Esophagus muscularis mucosa (tissue), 4 donors: ENCODE data around the gene INSYN2B.

Experiments used
- EP300 ChIP-seq: sonication (generic); formaldehyde crosslinking; IDR thresholded peaks from one replicate; pipeline ENCODE4 v1.6.1; 2017; ENCODE audit warnings: antibody characterized with exemption
- POLR2A ChIP-seq: fragments of 450-650 bp; IDR thresholded peaks from one replicate; pipeline ENCODE4 v1.6.1; 2017; ENCODE audit warnings: antibody characterized with exemption, moderate library complexity, mild to moderate bottlenecking, low read depth
- POLR2AphosphoS5 ChIP-seq, 2 donors: sonication (generic); formaldehyde crosslinking; IDR thresholded peaks; one replicate each; pipeline ENCODE4 v1.6.1; 2017; ENCODE audit warnings: antibody characterized with exemption in 2 of 2
- TF ChIP-seq, protein P1 (sequence below), 3 experiments: fragments of 200-600 bp in 2 of 3; fragments of 450-650 bp in 1 of 3; sonication (generic) in 2 of 3; IDR thresholded peaks; one replicate each; pipeline ENCODE4 v1.5.1; 2017 to 2019; ENCODE audit warnings: antibody characterized with exemption in 3 of 3, mild to moderate bottlenecking in 2 of 3, moderate library complexity in 1 of 3

DNA sequence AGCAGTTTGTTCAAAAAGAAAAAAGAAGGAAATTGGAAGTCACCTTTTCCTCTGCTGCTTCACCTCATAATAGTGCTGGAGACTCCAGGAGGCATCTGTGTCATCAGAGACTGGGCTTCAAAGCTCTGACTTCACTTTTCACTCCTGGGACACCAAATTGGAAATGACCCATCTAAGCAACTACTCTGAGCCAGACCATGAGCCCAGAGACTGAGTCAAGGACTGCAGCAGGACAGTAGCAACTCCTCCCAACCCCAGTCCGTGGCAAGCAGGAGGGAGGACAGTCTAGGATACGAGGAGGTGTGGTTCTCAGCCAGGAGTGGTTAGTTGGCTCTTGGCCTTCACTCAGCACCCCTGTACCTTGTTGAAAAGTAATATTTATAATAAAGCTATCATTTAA lies 131.5 kb downstream of the INSYN2B start:
- TF ChIP-seq POLR2A = no peak
- no peak for TF ChIP-seq POLR2AphosphoS5 (IDR thresholded peaks at IDR 0.05)
- TF ChIP-seq, protein P1, sequence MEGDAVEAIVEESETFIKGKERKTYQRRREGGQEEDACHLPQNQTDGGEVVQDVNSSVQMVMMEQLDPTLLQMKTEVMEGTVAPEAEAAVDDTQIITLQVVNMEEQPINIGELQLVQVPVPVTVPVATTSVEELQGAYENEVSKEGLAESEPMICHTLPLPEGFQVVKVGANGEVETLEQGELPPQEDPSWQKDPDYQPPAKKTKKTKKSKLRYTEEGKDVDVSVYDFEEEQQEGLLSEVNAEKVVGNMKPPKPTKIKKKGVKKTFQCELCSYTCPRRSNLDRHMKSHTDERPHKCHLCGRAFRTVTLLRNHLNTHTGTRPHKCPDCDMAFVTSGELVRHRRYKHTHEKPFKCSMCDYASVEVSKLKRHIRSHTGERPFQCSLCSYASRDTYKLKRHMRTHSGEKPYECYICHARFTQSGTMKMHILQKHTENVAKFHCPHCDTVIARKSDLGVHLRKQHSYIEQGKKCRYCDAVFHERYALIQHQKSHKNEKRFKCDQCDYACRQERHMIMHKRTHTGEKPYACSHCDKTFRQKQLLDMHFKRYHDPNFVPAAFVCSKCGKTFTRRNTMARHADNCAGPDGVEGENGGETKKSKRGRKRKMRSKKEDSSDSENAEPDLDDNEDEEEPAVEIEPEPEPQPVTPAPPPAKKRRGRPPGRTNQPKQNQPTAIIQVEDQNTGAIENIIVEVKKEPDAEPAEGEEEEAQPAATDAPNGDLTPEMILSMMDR (IDR thresholded peaks at IDR 0.05) = no peak
- no peak for TF ChIP-seq EP300
